ENCODE results near the gene PTPRO. TPM values are rescaled to one million over a fixed set of nuclear protein-coding genes. Genes with fewer than 3 reads are reported as not detected.

Gene PTPRO
- total RNA-seq, 1 donor from 2014 or later = 0.24 TPM

- TF ChIP-seq, protein P1, sequence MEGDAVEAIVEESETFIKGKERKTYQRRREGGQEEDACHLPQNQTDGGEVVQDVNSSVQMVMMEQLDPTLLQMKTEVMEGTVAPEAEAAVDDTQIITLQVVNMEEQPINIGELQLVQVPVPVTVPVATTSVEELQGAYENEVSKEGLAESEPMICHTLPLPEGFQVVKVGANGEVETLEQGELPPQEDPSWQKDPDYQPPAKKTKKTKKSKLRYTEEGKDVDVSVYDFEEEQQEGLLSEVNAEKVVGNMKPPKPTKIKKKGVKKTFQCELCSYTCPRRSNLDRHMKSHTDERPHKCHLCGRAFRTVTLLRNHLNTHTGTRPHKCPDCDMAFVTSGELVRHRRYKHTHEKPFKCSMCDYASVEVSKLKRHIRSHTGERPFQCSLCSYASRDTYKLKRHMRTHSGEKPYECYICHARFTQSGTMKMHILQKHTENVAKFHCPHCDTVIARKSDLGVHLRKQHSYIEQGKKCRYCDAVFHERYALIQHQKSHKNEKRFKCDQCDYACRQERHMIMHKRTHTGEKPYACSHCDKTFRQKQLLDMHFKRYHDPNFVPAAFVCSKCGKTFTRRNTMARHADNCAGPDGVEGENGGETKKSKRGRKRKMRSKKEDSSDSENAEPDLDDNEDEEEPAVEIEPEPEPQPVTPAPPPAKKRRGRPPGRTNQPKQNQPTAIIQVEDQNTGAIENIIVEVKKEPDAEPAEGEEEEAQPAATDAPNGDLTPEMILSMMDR (IDR thresholded peaks at IDR 0.05; ENCODE audit: unreplicated experiment) = no peak
- Mint-ChIP-seq H3K27me3 (no peaks in the 10 kb centered on the region), H3K27ac (no peak overlapping the region), H3K4me1 (ENCODE audit: low read depth) (peaks cover 4% of the 10 kb centered on the region), H3K9me3 (ENCODE audit: low read depth) (no peaks in the 10 kb centered on the region), H3K4me3 (ENCODE audit: low read depth) (no peak overlapping the region), H3K36me3 (ENCODE audit: insufficient read depth) (no peaks in the 10 kb centered on the region)
- no peak for DNase-seq (ENCODE audit: low spot score, unreplicated experiment)
These were observed 212.0 kb downstream of the PTPRO start for GRCh38 chr12:15534322-15534721.

- H3K27me3 Mint-ChIP-seq = no peaks in the 10 kb centered on the region
- no peak for DNase-seq (ENCODE audit: low spot score, unreplicated experiment)
- no peak overlapping the region for H3K27ac Mint-ChIP-seq
- no peaks in the 10 kb centered on the region for H3K9me3 Mint-ChIP-seq (ENCODE audit: low read depth)
- TF ChIP-seq, protein P1 (IDR thresholded peaks at IDR 0.05; ENCODE audit: unreplicated experiment) = no peak
- peaks cover 4% of the 10 kb centered on the region for H3K4me1 Mint-ChIP-seq (ENCODE audit: low read depth)
- no peaks in the 10 kb centered on the region for H3K36me3 Mint-ChIP-seq (ENCODE audit: insufficient read depth)
- no peak overlapping the region for H3K4me3 Mint-ChIP-seq (ENCODE audit: low read depth)
These were observed 212.6 kb downstream of the PTPRO start for GRCh38 chr12:15534874-15535273.

DNA sequence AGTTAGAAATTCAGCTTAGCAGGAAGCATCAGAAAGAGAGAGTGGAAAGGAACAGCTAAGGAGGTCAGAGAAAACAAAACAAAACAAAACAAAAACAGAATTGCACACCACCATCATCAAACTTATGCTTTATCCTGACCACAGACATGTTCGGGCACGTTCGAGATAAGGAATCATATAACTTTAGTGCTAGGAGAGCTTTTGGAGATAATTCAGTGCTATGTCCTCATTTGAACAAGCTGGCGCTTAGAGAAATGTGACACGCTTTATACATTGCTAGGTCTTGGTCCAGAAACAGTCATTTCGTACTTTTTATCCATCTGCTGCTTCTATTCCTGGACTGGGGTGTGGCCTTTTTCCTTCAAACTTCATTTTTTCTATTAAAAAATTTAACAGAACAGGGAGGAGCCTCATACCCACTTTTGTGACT, 213.1 kb downstream of the PTPRO start:
- H3K4me3 Mint-ChIP-seq (ENCODE audit: low read depth) = no peak overlapping the region

GRCh38 chr12:15536446-15536845, 214.1 kb downstream of the PTPRO start:
- no peaks in the 10 kb centered on the region for H3K36me3 Mint-ChIP-seq (ENCODE audit: insufficient read depth)
- no peak overlapping the region for H3K4me3 Mint-ChIP-seq (ENCODE audit: low read depth)
- DNase-seq (ENCODE audit: low spot score, unreplicated experiment) = no peak
- no peaks in the 10 kb centered on the region for H3K9me3 Mint-ChIP-seq (ENCODE audit: low read depth)
- H3K4me1 Mint-ChIP-seq (ENCODE audit: low read depth) = peaks cover 4% of the 10 kb centered on the region
- TF ChIP-seq, protein P1 (IDR thresholded peaks at IDR 0.05; ENCODE audit: unreplicated experiment) = no peak
- H3K27me3 Mint-ChIP-seq = no peaks in the 10 kb centered on the region
- no peak overlapping the region for H3K27ac Mint-ChIP-seq

More for the DNA sequence above, 213.1 kb downstream of the PTPRO start:
- Mint-ChIP-seq H3K27me3 (no peaks in the 10 kb centered on the region), H3K36me3 (ENCODE audit: insufficient read depth) (no peaks in the 10 kb centered on the region), H3K9me3 (ENCODE audit: low read depth) (no peaks in the 10 kb centered on the region), H3K27ac (no peak overlapping the region), H3K4me1 (ENCODE audit: low read depth) (peaks cover 4% of the 10 kb centered on the region)
- TF ChIP-seq, protein P1 (IDR thresholded peaks at IDR 0.05; ENCODE audit: unreplicated experiment) = no peak
- DNase-seq (ENCODE audit: low spot score, unreplicated experiment) = no peak

DNA sequence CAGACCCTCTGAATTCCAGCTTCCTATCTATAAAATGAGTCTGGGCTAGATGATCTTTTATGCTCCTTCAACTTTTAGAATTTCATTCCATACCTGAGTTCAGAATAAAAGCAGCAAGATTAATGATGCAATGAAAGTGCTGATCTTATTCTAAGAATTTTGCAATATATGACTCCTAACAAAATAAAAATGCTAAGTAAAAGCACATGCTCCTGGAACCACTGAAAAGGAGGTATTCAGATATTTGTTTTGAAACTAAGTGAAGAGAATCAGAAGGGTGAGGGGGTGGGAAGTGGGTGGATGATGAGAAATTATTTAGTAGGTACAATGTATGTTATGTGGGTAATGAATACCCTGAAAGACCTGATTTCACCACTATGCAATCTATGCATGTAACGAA, 216.6 kb downstream of the PTPRO start:
- no peaks in the 10 kb centered on the region for H3K27me3 Mint-ChIP-seq
- TF ChIP-seq, protein P1 (IDR thresholded peaks at IDR 0.05; ENCODE audit: unreplicated experiment) = no peak
- H3K27ac Mint-ChIP-seq = no peak overlapping the region
- no peak for DNase-seq (ENCODE audit: low spot score, unreplicated experiment)
- no peaks in the 10 kb centered on the region for H3K36me3 Mint-ChIP-seq (ENCODE audit: insufficient read depth)
- no peaks in the 10 kb centered on the region for H3K9me3 Mint-ChIP-seq (ENCODE audit: low read depth)
- H3K4me3 Mint-ChIP-seq (ENCODE audit: low read depth) = no peak overlapping the region
- H3K4me1 Mint-ChIP-seq (ENCODE audit: low read depth) = no peaks in the 10 kb centered on the region

All from progenitor cell of endocrine pancreas (in vitro differentiated cells).